A549 (cell line): Measurements from ENCODE around the gene CNTNAP5. TPM values are rescaled to one million over a fixed set of nuclear protein-coding genes. Genes with fewer than 3 reads are reported as not detected.

Experiments
- ATAC-seq, 2 experiments: fragments of 200-7000 bp in 1 of 2; fragments of >200 bp in 1 of 2; cut with Nextera tagmentation in 1 of 2; cut with Tn5 transposase in 1 of 2; 3 replicates each; pipeline versions ENCODE4 v1.8.0 to v1.9.1; 2018 to 2020; ENCODE audit warnings: mild to moderate bottlenecking in 1 of 2, moderate library complexity in 1 of 2
- CTCF ChIA-PET: fragments of 300-600 bp; sonication (Branson Sonifier 250); formaldehyde crosslinking; extraction: SDS; loops from one replicate; lab custom pipeline; 2021; ENCODE audit warnings: antibody characterized with exemption, inconsistent platforms; lab: Yijun Ruan, JAX
- POLR2A ChIA-PET: fragments of 350-600 bp; formaldehyde crosslinking; extraction: SDS; loops from one replicate; lab custom pipeline; 2021; ENCODE audit warnings: antibody characterized with exemption, inconsistent platforms; lab: Yijun Ruan, JAX
- DNase-seq, 2 experiments: peaks; one replicate each; pipeline versions ENCODE4 v3.0.0 to v3.0.0-alpha.2; 2011 to 2016; ENCODE audit warnings: low read depth in 1 of 2, low spot score in 1 of 2
- FAIRE-seq: peaks from 2 replicates; lab custom pipeline; 2011; peaks lifted over from hg19 to GRCh38; lab: Jason Lieb, UNC
- H3K27ac ChIP-seq, 2 experiments: fragments of >200 bp; sonication (Bioruptor Twin); formaldehyde crosslinking; 3 replicates each; pipeline ENCODE4 v1.5.1; 2016 to 2017
- H3K4me1 ChIP-seq: fragments of >200 bp; sonication (Bioruptor Twin); formaldehyde crosslinking; 3 replicates; pipeline ENCODE4 v1.6.1; 2016
- H3K4me2 ChIP-seq: fragments of >200 bp; sonication (Bioruptor Twin); formaldehyde crosslinking; 3 replicates; pipeline ENCODE4 v1.6.1; 2016
- H3K4me3 ChIP-seq: fragments of >200 bp; sonication (Bioruptor Twin); formaldehyde crosslinking; 3 replicates; pipeline ENCODE4 v1.5.1; 2016
- H3K9me3 ChIP-seq: fragments of >200 bp; sonication (Bioruptor Twin); formaldehyde crosslinking; 3 replicates; pipeline ENCODE4 v1.6.1; 2016
- BHLHE40 ChIP-seq: IDR thresholded peaks from 2 replicates; pipeline ENCODE4 v1.6.1; 2012; ENCODE audit warnings: low read depth, low read length, inconsistent platforms
- CBX2 ChIP-seq: fragments of 200-600 bp; sonication (generic); IDR thresholded peaks from 2 replicates; pipeline ENCODE4 v1.6.1; 2016; ENCODE audit warnings: low read depth, mild to moderate bottlenecking, borderline replicate concordance
- CBX8 ChIP-seq: fragments of 200-600 bp; sonication (generic); IDR thresholded peaks from 2 replicates; pipeline ENCODE4 v1.6.1; 2016
- EHMT2 ChIP-seq: fragments of 200-600 bp; sonication (generic); IDR thresholded peaks from 2 replicates; pipeline ENCODE4 v1.6.1; 2016; ENCODE audit warnings: antibody characterized with exemption, low read depth, mild to moderate bottlenecking, moderate library complexity
- EP300 ChIP-seq, 2 experiments: fragments of >200 bp; sonication (Bioruptor Twin); formaldehyde crosslinking; IDR thresholded peaks; 2 replicates in 1 of 2; 3 replicates in 1 of 2; pipeline ENCODE4 v1.6.1; 2016 to 2017
- FOXS1 ChIP-seq: fragments of 250-450 bp; sonication (Bioruptor Pico); IDR thresholded peaks from 2 replicates; pipeline ENCODE4 v1.5.0; 2020; ENCODE audit warnings: mild to moderate bottlenecking, moderate library complexity
- HEYL ChIP-seq: fragments of 250-450 bp; sonication (Bioruptor Pico); IDR thresholded peaks from 2 replicates; pipeline ENCODE4 v1.8.0; 2021; ENCODE audit warnings: mild to moderate bottlenecking, moderate library complexity
- HOXB5 ChIP-seq: fragments of 250-450 bp; sonication (Bioruptor Pico); IDR thresholded peaks from 2 replicates; pipeline ENCODE4 v1.5.0; 2020; ENCODE audit warnings: mild to moderate bottlenecking, moderate library complexity
- JUN ChIP-seq, 2 experiments: fragments of >200 bp; sonication (Bioruptor Twin); formaldehyde crosslinking; IDR thresholded peaks; 2 replicates in 1 of 2; 3 replicates in 1 of 2; pipeline ENCODE4 v1.6.1; 2016 to 2017
- JUNB ChIP-seq: fragments of >200 bp; sonication (Bioruptor Twin); formaldehyde crosslinking; IDR thresholded peaks from 2 replicates; pipeline ENCODE4 v1.6.1; 2016
- KDM1A ChIP-seq: fragments of 200-600 bp; sonication (generic); IDR thresholded peaks from 2 replicates; pipeline ENCODE4 v1.6.1; 2016; ENCODE audit warnings: low read depth, mild to moderate bottlenecking
- MAZ ChIP-seq: fragments of 150-350 bp; IDR thresholded peaks from 2 replicates; pipeline ENCODE4 v1.6.1; 2014; ENCODE audit warnings: antibody characterized with exemption, low read depth, low read length, borderline replicate concordance
- MYC ChIP-seq: IDR thresholded peaks from 2 replicates; pipeline ENCODE4 v1.6.1; 2012; ENCODE audit warnings: mild to moderate bottlenecking, inconsistent platforms, low read length, improper control_type of control experiment, borderline replicate concordance
- NR3C1 ChIP-seq: fragments of >200 bp; sonication (Bioruptor Twin); formaldehyde crosslinking; IDR thresholded peaks from 3 replicates; pipeline ENCODE4 v1.6.1; 2017
- PHF8 ChIP-seq: fragments of 200-600 bp; sonication (generic); IDR thresholded peaks from 2 replicates; pipeline ENCODE4 v1.6.1; 2016; ENCODE audit warnings: low read depth, mild to moderate bottlenecking, antibody characterized with exemption, moderate library complexity, borderline replicate concordance
- POLR2A ChIP-seq: IDR thresholded peaks from 2 replicates; pipeline ENCODE4 v1.6.1; 2012; ENCODE audit warnings: mild to moderate bottlenecking, low read length
- RARB ChIP-seq: fragments of 250-450 bp; sonication (Bioruptor Pico); IDR thresholded peaks from 2 replicates; pipeline ENCODE4 v1.8.0; 2021; ENCODE audit warnings: mild to moderate bottlenecking, moderate library complexity
- RCOR1 ChIP-seq: fragments of 150-350 bp; IDR thresholded peaks from 2 replicates; pipeline ENCODE4 v1.6.1; 2014; ENCODE audit warnings: antibody characterized with exemption, low read length, low read depth
- RNF2 ChIP-seq: fragments of 200-600 bp; sonication (generic); IDR thresholded peaks from 2 replicates; pipeline ENCODE4 v1.6.1; 2016; ENCODE audit warnings: low read depth, mild to moderate bottlenecking, antibody characterized with exemption, moderate library complexity, borderline replicate concordance
- SREBF2 ChIP-seq: fragments of 450-650 bp; IDR thresholded peaks from 2 replicates; pipeline ENCODE4 v1.6.1; 2014; ENCODE audit warnings: mild to moderate bottlenecking, moderate library complexity
- TFCP2L1 ChIP-seq: fragments of 250-450 bp; sonication (Bioruptor Pico); IDR thresholded peaks from 2 replicates; pipeline ENCODE4 v1.5.0; 2021; ENCODE audit warnings: mild to moderate bottlenecking
- TP53 ChIP-seq: fragments of 250-450 bp; sonication (Bioruptor Pico); IDR thresholded peaks from 2 replicates; pipeline ENCODE4 v1.5.0; 2021; ENCODE audit warnings: mild to moderate bottlenecking, moderate library complexity
- ZC3H11A ChIP-seq: fragments of 450-650 bp; IDR thresholded peaks from 2 replicates; pipeline ENCODE4 v1.6.1; 2014; ENCODE audit warnings: antibody characterized with exemption, mild to moderate bottlenecking
- ZNF302 ChIP-seq: fragments of 250-450 bp; sonication (Bioruptor Pico); IDR thresholded peaks from 2 replicates; pipeline ENCODE4 v1.9.0; 2021; ENCODE audit warnings: inconsistent platforms, mild to moderate bottlenecking, moderate library complexity
- WGBS: methylation state at CpG from one replicate; pipeline ENCODE4 v1.1.6; 2017; ENCODE audit errors: missing lambda C conversion rate; 5-methylcytosine and 5-hydroxymethylcytosine counted together
- polyA plus RNA-seq, 4 experiments: library from polyadenylated mRNA; depleted of rRNA in 3 of 4; stranded (reverse); fragments of >200 nt; fragmentation: RNase III in 1 of 4; extraction: RNeasy Plus Mini Kit Qiagen cat#74134 plus additional on column Dnase treatment in 1 of 4; gene quantifications; 2 replicates in 3 of 4; 3 replicates in 1 of 4; pipeline ENCODE4 v1.2.3, GENCODE V29; 2011 to 2017
- TF ChIP-seq, protein P1 (sequence below): fragments of >200 bp; sonication (Bioruptor Twin); formaldehyde crosslinking; IDR thresholded peaks from 3 replicates; pipeline ENCODE4 v1.6.1; 2016
- TF ChIP-seq, protein P2 (sequence below): IDR thresholded peaks from 2 replicates; pipeline ENCODE4 v1.6.1; 2012
- TF ChIP-seq, protein P3 (sequence below): fragments of 200-600 bp; sonication (generic); IDR thresholded peaks from 2 replicates; pipeline ENCODE4 v1.6.1; 2016; ENCODE audit warnings: antibody characterized with exemption, mild to moderate bottlenecking, moderate library complexity
- TF ChIP-seq, protein P4 (sequence below): IDR thresholded peaks from 2 replicates; pipeline ENCODE4 v1.6.1; 2012

CNTNAP5 gene
- polyA plus RNA-seq, 2 of the 4 experiments (the other 2 are of a cell fraction) = not detected

DNA sequence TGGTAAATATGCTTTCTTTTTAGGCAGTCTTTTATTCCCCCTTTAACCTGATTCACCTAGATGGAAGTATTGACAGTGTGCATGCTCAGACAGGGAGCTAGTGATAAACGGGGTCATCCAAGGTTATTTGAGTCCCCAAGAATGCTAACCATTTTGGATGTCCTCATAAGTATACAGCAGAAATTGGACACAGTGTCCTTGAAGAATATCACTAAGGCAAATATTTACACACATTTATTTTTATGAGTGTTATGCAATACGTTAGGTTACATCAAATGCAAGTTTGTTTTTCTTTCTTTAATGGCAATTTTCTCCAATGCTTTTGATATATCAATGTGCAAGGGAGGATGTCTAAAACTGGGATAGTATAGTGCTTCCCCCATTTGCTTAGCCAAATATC, 23.6 kb downstream of the CNTNAP5 start:
- no peak for ATAC-seq
- no peak for DNase-seq
- Histone ChIP-seq H3K9me3 (no peaks in the 10 kb centered on the region), H3K4me2 (no peak overlapping the region), H3K27ac (no peak overlapping the region), H3K4me1 (no peaks in the 10 kb centered on the region), H3K4me3 (no peak overlapping the region)
- FAIRE-seq = no peak
- ChIA-PET POLR2A (no interaction called here), CTCF (no interaction called here)
- no peak for TF ChIP-seq BHLHE40
- TF ChIP-seq, protein P1, sequence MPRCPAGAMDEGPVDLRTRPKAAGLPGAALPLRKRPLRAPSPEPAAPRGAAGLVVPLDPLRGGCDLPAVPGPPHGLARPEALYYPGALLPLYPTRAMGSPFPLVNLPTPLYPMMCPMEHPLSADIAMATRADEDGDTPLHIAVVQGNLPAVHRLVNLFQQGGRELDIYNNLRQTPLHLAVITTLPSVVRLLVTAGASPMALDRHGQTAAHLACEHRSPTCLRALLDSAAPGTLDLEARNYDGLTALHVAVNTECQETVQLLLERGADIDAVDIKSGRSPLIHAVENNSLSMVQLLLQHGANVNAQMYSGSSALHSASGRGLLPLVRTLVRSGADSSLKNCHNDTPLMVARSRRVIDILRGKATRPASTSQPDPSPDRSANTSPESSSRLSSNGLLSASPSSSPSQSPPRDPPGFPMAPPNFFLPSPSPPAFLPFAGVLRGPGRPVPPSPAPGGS = no peak
- TF ChIP-seq MAZ = no peak
- TF ChIP-seq, protein P2, sequence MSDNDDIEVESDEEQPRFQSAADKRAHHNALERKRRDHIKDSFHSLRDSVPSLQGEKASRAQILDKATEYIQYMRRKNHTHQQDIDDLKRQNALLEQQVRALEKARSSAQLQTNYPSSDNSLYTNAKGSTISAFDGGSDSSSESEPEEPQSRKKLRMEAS = no peak
- TF ChIP-seq TFCP2L1 (CRISPR knock-in tag) = no peak
- no peak for TF ChIP-seq POLR2A
- TF ChIP-seq, protein P3, sequence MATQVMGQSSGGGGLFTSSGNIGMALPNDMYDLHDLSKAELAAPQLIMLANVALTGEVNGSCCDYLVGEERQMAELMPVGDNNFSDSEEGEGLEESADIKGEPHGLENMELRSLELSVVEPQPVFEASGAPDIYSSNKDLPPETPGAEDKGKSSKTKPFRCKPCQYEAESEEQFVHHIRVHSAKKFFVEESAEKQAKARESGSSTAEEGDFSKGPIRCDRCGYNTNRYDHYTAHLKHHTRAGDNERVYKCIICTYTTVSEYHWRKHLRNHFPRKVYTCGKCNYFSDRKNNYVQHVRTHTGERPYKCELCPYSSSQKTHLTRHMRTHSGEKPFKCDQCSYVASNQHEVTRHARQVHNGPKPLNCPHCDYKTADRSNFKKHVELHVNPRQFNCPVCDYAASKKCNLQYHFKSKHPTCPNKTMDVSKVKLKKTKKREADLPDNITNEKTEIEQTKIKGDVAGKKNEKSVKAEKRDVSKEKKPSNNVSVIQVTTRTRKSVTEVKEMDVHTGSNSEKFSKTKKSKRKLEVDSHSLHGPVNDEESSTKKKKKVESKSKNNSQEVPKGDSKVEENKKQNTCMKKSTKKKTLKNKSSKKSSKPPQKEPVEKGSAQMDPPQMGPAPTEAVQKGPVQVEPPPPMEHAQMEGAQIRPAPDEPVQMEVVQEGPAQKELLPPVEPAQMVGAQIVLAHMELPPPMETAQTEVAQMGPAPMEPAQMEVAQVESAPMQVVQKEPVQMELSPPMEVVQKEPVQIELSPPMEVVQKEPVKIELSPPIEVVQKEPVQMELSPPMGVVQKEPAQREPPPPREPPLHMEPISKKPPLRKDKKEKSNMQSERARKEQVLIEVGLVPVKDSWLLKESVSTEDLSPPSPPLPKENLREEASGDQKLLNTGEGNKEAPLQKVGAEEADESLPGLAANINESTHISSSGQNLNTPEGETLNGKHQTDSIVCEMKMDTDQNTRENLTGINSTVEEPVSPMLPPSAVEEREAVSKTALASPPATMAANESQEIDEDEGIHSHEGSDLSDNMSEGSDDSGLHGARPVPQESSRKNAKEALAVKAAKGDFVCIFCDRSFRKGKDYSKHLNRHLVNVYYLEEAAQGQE = no peak
- TF ChIP-seq JUNB = no peak
- TF ChIP-seq MYC = no peak
- no peak for TF ChIP-seq SREBF2
- no peak for TF ChIP-seq RARB
- TF ChIP-seq KDM1A = no peak
- TF ChIP-seq EHMT2 = no peak
- WGBS = 2% methylated on average over 2 of the region's 2 CpGs

DNA sequence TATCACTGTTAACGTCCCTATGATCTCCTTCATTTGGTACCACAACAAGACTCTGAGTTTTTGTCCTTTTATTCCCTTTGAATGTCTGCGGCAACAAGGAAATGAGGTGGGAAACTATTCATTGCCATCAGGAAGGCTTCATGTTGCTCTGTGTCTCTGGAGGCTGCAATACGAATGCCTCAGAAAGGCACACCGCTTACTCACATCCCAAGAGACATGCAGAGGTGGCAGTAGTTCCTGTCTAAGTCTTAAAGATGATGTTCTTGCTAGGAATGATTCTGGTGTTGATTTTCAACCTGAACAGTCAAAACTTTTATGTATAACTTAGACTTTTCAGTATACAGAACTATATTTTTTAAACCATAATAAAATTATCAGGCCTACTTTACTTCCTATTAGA, 24.0 kb downstream of the CNTNAP5 start:
- H3K4me2 ChIP-seq = no peak overlapping the region
- H3K27ac ChIP-seq = no peak overlapping the region
- no peak for ATAC-seq
- POLR2A ChIA-PET = no interaction called here
- H3K4me1 ChIP-seq = no peaks in the 10 kb centered on the region
- 13% methylated on average over 4 of the region's 4 CpGs for WGBS
- no peak for DNase-seq
- CTCF ChIA-PET = no interaction called here
- no peak for FAIRE-seq
- H3K9me3 ChIP-seq = no peaks in the 10 kb centered on the region
- TF ChIP-seq HOXB5 (CRISPR knock-in tag) (no peak), EP300 (IDR thresholded peaks at IDR 0.05) (no peak), CBX8 (no peak), RNF2 (no peak), PHF8 (no peak), ZNF302 (CRISPR knock-in tag) (no peak), JUNB (no peak)
- H3K4me3 ChIP-seq = no peak overlapping the region

DNA sequence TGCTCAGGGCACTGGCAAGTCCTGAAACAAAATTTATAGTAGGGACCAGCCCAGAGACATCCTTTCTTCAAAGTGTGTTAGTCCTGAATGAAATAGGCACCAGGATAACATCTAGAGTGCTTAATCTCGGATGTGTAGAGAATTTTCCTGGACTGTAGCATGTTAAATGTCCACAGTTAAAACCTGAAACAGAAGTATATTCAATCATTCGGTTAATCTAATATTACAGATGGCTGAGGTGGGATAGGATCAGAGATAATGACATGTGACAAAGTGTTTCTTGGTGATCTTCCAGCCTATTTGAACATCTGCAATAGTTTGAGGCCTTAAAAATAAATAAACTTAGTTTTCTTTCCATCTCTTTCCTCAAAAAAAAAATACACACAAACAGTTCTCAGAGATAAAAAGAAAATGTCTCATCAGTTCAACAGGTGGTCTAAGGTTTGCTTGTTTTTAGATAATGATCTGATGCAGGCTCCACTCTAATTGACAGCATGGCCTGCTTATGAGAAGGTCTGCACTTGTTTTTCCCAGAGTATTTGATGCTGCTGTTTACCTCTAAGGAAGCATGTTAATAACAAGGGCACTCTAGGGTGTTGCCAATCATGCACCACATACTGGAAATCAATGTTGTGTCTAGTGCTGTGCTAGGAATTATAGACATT, 25.9 kb downstream of the CNTNAP5 start:
- no peak overlapping the region for H3K4me2 ChIP-seq
- WGBS = 0% methylated on average over 2 of the region's 2 CpGs
- POLR2A ChIA-PET = no interaction called here
- CTCF ChIA-PET = no interaction called here
- H3K27ac ChIP-seq = no peak overlapping the region
- H3K9me3 ChIP-seq = no peaks in the 10 kb centered on the region
- TF ChIP-seq CBX2 (no peak), MYC (no peak), RCOR1 (no peak), HEYL (CRISPR knock-in tag) (no peak), NR3C1 (no peak), ZC3H11A (no peak), TP53 (CRISPR knock-in tag) (no peak), JUN (IDR thresholded peaks at IDR 0.05) (no peak), RNF2 (no peak), MAZ (no peak), HOXB5 (CRISPR knock-in tag) (no peak), FOXS1 (CRISPR knock-in tag) (no peak), KDM1A (no peak)
- TF ChIP-seq, protein P4, sequence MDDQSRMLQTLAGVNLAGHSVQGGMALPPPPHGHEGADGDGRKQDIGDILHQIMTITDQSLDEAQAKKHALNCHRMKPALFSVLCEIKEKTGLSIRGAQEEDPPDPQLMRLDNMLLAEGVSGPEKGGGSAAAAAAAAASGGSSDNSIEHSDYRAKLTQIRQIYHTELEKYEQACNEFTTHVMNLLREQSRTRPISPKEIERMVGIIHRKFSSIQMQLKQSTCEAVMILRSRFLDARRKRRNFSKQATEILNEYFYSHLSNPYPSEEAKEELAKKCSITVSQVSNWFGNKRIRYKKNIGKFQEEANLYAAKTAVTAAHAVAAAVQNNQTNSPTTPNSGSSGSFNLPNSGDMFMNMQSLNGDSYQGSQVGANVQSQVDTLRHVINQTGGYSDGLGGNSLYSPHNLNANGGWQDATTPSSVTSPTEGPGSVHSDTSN = no peak
- TF ChIP-seq, protein P2 = no peak
- no peak overlapping the region for H3K4me3 ChIP-seq
- H3K4me1 ChIP-seq = no peaks in the 10 kb centered on the region
- ATAC-seq = no peak
- DNase-seq = no peak
- no peak for FAIRE-seq
